Activated T-helper 9 cell treated with anti-CD3 and anti-CD28 coated beads, Interleukin-2, amount 50 U/mL, for 16 hours (primary cell): ENCODE measurements around the gene SETD7.
A peak's percentile ranks its signal among the peaks of the same experiment; 100 is the strongest.
"Not testable (repeated sequence)": the region's sequence is repeated elsewhere in the genome, so short reads cannot be mapped to it uniquely, and the experiment has no call there.

Experiments used
- DNase-seq: peaks from one replicate; pipeline ENCODE4 v3.0.0-alpha.2; 2020; ENCODE audit warnings: low read depth

The SETD7 gene

DNA sequence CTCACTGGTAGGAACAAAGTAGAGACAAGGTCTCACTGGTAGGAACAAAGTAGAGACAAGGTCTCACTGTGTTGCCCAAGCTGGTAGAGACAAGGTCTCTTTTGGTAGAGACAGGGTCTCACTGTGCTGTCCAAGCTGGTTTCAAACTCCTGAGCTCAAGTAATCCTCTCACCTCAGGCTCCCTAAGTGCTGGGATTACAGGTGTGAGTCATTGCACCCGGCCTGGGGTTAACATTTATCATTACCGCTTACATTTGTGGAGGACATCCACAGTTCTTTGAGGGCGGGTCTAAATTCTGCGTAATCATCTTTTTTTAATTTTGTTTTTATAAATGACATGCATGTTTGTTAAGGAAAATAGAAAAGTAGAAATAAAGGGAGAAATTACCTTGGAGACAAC is 90.1 kb downstream of the SETD7 start:
- DNase-seq: no peak

DNA sequence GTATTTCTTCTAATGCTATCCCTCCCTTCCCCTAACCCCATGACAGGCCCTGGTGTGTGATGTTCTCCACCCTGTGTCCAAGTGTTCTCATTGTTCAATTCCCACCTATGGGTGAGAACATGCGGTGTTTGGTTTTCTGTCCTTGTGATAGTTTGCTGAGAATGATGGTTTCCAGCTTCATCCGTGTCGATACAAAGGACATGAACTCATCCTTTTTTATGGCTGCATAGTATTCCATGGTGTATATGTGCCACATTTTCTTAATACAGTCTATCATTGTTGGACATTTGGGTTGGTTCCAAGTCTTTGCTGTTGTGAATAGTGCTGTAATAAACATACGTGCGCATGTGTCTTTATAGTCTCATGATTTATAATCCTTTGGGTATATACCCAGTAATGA is 91.5 kb downstream of the SETD7 start:
- not testable (repeated sequence) for DNase-seq

DNA sequence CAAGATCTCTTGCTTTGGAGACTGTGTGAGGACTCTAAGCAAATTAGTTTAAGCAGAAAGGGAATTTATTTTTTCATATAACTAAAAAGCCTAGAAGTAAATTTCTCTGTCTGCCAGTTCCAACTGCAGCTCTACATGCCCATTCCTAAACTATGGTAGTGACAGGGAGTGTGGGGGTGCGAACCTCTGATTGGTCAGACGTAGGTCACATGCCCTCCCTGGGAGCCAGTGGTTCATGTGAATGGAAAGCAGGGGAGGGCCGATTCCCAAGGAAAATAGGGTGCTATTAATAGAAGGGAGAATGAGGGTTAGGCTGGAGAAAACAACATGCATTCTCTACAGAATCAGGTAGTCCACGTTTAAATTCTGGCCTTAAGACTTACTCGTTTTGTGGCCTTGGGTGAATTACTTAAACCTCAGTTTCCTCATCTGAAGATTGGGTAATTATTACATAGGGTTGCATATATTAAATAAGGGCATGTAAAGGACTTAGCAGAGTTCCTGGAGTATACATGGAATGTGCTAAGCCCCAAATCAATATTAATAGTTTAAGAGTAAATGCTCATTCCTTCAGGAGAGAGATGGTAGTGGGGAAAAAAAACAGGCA is 94.9 kb downstream of the SETD7 start:
- DNase-seq: no peak

DNA sequence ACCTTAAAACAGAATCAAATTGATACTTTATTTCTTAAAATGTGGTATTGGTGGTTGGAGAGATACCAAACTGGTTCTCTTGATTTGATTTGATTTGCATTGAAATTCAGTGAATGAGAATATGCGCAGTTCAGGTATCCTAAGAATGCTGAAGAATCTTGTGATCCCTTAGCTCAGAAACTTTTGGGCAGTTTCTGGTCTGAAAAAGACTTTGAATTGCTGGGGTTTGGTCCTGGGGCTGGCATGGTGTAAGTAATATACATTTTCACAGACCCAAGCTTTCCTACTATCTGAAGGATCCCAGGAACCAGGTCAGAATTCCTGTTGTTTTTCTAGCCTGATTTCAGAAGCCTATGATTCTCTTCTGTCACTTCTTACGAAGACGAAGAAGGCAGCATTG is 95.5 kb downstream of the SETD7 start:
- DNase-seq: no peak

DNA sequence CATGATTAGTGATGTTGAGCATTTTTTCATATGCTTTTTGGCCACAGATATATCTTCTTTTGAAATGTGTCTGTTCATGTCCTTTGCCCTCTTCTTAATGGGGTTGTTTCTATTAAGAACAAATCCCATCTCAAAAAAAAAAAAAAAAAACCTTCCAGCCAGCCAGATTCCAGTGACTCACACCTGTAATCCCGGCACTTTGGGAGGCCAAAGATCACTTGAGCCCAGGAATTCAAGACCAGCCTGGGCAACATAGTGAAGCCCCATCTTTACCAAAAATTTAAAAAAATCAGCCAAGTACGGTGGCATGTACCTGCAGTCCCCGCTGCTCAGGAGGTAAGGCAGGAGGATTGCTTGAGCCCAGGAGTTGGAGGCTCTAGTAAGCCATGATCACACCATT is 97.0 kb downstream of the SETD7 start:
- DNase-seq: no peak

DNA sequence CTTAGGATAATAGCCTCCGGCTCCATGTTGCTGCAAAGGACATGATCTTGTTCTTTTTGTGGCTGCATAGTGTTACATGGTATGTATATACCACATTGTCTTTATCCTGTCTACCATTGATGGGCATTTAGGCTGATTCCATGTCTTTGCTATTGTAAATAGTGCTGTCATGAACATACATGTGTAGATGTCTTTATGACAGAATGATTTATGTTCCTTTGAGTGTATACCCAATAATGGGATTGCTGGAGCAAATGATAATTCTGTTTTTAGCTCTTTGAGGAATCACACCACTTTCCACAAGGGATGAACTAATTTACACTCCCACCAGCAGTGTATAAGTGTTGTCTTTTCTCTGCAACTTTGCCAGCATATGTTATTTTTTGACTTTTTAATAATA is 97.5 kb downstream of the SETD7 start:
- no peak for DNase-seq

DNA sequence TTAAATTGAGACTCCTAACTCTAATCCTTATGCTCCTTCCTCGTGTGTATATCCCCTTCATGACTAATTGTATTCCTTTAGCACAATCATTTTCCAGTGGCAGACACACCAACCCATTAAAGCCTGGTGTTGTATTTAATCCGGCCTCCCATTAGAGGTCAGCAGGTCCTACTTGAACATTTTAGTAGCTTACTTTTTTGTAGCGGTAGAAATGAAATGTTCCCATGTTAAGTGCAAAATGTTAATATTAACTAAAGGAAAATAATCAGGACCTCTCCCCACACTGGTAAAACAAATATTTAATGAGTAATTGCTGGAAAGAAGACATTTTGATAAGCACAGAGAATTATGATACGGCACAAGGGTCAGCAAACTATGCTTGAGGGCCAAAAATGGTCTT is 98.7 kb downstream of the SETD7 start:
- DNase-seq: no peak

DNA sequence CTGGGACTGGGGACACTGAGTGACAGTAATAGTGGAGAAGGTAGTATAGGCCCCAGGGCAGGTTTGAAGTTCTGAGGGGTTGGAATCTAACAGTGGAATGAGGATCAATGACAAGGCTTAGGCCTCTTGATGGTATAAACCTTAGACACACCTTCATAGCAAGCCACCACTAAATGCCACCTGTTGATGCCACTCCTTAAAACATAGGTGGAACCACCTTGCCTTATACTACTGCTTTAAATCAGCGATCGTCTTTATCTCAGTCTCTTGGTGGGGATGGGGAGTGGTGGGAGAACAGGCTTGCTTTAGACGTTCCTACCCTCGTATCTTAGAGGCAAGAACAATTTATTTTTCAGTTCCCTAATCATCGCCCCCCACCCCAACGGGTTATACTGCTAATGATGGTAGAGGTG is 100.9 kb downstream of the SETD7 start:
- no peak for DNase-seq

DNA sequence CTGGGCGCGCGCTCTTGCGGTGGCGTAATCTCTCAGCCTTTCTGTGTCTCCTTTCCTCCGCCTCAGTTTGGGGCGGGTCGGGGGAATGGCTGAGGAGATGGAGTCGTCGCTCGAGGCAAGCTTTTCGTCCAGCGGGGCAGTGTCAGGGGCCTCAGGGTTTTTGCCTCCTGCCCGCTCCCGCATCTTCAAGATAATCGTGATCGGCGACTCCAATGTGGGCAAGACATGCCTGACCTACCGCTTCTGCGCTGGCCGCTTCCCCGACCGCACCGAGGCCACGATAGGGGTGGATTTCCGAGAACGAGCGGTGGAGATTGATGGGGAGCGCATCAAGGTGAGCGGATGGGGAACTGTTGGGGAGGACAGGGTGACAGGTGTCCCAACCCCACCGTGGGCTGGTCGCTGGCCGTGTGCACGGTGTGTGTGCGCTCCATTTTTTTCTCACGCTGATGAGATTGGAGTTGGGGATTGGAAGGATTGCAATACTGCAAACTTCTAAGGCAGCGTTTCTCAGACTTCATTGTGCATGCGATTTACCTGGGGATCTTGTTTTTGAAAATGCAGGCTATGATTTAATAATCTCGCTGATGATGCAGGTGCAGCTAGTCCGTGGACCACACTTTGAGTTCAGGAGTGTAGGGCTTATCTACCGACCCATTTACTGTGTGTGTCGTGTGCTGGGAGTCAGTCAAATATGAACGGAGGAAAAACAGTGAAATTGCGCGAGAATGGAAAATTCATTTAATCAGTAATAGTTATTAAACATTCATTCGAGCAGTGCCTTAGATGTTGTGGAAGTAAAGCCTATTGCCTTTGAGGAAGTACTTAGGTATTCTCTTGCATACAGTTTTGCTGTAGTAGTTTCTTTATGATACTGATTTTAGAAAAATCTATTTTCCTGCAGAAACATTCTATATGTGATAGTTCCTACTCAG is 101.6 kb downstream of the SETD7 start, which contains the start of gene RAB33B:
Gene RAB33B (plus strand): TSS at position 11 of the 935 bp plus-strand sequence. CDS start 75 bp downstream, at position 86.
- DNase-seq: no peak

DNA sequence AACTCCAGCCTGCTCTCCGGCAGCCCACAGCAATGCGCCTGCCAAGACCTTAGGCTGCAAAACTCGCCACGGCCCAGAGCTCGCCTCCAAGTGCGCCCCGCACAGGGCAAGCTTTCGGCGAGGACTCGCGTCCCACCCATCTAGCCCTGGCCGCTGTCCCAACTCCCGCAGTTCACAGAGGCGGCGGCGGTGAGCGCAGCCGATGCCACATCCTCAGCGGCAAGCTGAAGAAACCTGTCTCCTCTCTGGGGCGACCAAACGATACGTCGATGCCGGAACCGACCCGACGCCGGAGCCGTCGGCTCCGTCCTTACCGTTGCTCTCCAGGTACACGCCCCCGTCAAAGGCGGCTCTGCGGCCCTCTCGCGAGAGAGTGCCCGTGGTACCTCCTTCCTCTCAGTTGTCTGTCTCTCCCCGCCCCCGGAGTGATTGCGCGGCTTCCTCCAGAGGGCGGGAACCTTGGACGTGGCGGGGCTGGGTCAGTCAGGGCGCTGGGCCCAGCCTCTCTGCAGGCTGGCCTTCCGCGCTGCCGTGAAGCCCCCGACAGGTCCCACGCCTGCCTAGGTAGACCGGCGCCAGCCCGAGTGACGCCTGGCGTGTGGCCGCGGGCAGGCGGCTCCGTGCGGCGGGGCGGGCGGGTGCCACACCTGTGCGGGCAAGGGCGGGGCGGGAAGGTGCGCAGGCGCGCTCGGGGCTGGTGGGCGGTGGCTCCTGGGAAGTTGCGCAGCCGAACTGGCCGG is 102.5 kb downstream of the SETD7 start:
- peak; percentile 94 for DNase-seq

DNA sequence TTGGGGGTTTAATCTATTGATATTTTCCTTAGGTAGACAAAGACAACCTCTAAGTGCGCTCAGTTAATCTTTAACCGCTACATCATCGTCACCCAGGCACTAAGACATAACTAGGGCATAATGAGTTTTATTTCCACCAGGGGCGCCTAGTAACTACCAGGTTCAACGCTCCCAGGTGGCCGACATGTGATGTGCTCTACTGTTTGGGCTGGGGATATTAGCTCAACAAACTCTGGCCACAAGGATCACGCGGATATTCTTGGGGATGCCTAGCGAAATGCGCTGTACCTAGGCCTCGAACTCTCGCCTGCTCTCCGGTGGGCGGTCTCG is 103.0 kb downstream of the SETD7 start:
- DNase-seq: peak; percentile 49

DNA sequence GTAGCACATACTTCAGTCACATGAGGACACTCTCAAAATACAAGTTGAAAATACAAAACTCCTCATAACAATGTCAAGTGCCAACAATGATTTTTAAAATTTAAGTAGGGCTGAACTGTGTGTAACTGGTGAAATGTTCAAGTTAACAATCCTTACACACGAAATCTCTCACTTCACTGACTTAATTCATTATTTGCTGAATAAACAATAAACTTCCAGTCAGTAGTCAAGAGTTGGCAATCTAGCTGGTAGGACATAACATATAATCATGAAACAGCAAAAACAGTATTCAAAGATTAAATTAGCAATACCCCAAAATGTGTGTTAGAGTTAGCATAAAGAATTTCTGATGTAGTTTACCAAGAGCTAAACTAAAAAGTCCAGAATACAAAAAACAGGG is 104.0 kb downstream of the SETD7 start:
- no peak for DNase-seq

DNA sequence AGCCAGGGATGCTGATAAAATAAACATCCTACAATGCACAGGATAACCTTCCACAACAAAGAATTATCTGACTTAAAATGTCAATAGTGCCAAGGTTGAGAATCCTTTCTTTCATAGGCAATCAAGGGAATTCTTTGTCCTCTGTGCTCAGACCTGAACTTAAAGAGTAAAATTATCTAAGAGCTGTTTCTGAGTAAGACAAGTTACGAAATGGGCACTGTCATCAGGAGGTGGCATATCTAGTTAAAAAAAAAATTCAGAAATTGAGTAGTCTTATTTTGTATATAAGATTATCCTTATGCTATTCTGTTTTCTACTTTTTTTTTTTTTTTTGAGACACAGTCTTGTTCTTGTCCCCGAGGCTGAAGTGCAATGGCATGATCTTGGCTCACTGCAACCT is 105.4 kb downstream of the SETD7 start:
- DNase-seq: no peak

DNA sequence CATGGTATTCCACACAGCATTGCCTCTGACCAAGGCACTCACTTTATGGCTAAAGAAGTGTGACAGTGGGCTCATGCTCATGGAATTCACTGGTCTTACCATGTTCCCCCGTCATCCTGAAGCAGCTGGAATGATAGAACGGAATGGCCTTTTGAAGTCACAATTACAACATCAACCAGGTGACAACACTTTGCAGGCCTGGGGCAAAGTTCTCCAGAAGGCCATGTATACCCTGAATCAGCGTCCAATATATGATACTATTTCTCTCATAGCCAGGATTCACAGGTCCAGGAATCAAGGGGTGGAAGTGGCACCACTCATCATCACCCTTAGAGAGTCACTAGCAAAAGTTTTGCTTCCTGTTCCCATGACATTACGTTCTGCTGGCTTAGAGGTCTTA is 108.9 kb downstream of the SETD7 start:
- DNase-seq: not testable (repeated sequence)
